HepG2 (cell line): ENCODE results near the gene P3H2. TPM values are rescaled to one million over a fixed set of nuclear protein-coding genes. Genes with fewer than 3 reads are reported as not detected.

ENCODE experiments used
- ATAC-seq: fragments of 200-7000 bp; cut with Tn5 transposase; 3 replicates; pipeline ENCODE4 v1.9.1; 2020; ENCODE audit warnings: mild to moderate bottlenecking, moderate library complexity
- BruUV-seq: library from RNA; stranded (reverse); fragments of 400-500 nt; replicated peaks from 2 replicates; lab custom pipeline; 2021; lab: Mats Ljungman, UMichigan
- CTCF ChIA-PET: fragments of 300-600 bp; formaldehyde crosslinking; extraction: SDS; loops from one replicate; lab custom pipeline; 2021; ENCODE audit warnings: low total read pairs, inconsistent platforms, low intra/inter-chr PET ratio; lab: Yijun Ruan, JAX
- POLR2A ChIA-PET: fragments of 350-600 bp; sonication (Branson Sonifier 250); formaldehyde crosslinking; loops from one replicate; lab custom pipeline; 2020; ENCODE audit warnings: antibody characterized with exemption, inconsistent platforms; lab: Yijun Ruan, JAX
- DNase-seq: peaks from one replicate; pipeline ENCODE4 v3.0.0-alpha.2; 2015; ENCODE audit warnings: low spot score
- FAIRE-seq: peaks from 3 replicates; lab custom pipeline; 2011; peaks lifted over from hg19 to GRCh38; lab: Jason Lieb, UNC
- H2AFZ ChIP-seq: one replicate; pipeline ENCODE4 v1.6.1; 2011; ENCODE audit warnings: low read length, inconsistent platforms
- H3K27ac ChIP-seq: fragments of 300-600 bp; 3 replicates; pipeline ENCODE4 v1.8.0; 2011; ENCODE audit warnings: mixed run types, mild to moderate bottlenecking, mixed read lengths, low read length, inconsistent platforms; ENCODE audit not compliant: insufficient read depth; ENCODE audit errors: extremely low read length
- H3K27me3 ChIP-seq, 2 experiments: fragments of 200-600 bp in 1 of 2; 2 replicates in 1 of 2; 3 replicates in 1 of 2; pipeline versions ENCODE4 v1.6.0 to v1.8.0; 2011; ENCODE audit warnings: low read length in 2 of 2, mild to moderate bottlenecking in 2 of 2, moderate library complexity in 2 of 2, inconsistent platforms in 1 of 2; ENCODE audit not compliant: insufficient read depth in 2 of 2, control insufficient read depth in 1 of 2
- H3K36me3 ChIP-seq, 2 experiments: fragments of 200-600 bp in 1 of 2; replicated peaks in 1 of 2; 2 replicates in 1 of 2; 3 replicates in 1 of 2; pipeline versions ENCODE4 v1.5.1 to v1.8.0; 2011; ENCODE audit warnings: low read length in 2 of 2, inconsistent platforms in 1 of 2; ENCODE audit not compliant: insufficient read depth in 2 of 2, control insufficient read depth in 1 of 2
- H3K4me1 ChIP-seq: 2 replicates; pipeline ENCODE4 v1.5.1; 2012; ENCODE audit warnings: low read length, inconsistent platforms; ENCODE audit not compliant: insufficient read depth
- H3K4me2 ChIP-seq: 2 replicates; pipeline ENCODE4 v1.6.0; 2011; ENCODE audit warnings: low read depth, low read length, inconsistent platforms
- H3K4me3 ChIP-seq, 3 experiments: fragments of 200-600 bp in 1 of 3; sonication (generic), shearing (Covaris generic) in 1 of 3; replicated peaks in 1 of 3; 2 replicates each; pipeline ENCODE4 v1.5.1; 2011 to 2016; ENCODE audit warnings: low read length in 3 of 3, inconsistent platforms in 2 of 3, low read depth in 2 of 3, mild to moderate bottlenecking in 2 of 3, control low read depth in 1 of 3, mixed read lengths in 1 of 3; ENCODE audit not compliant: insufficient read depth in 1 of 3
- H3K79me2 ChIP-seq: one replicate; pipeline ENCODE4 v1.6.1; 2011; ENCODE audit warnings: low read length, inconsistent platforms; ENCODE audit not compliant: insufficient read depth
- H3K9ac ChIP-seq: 2 replicates; pipeline ENCODE4 v1.6.0; 2011; ENCODE audit warnings: mild to moderate bottlenecking, low read depth, low read length, inconsistent platforms; ENCODE audit not compliant: insufficient read depth
- H3K9me3 ChIP-seq: 2 replicates; pipeline ENCODE4 v1.5.1; 2012; ENCODE audit warnings: mild to moderate bottlenecking, low read length
- H4K20me1 ChIP-seq: 2 replicates; pipeline ENCODE4 v1.6.0; 2011; ENCODE audit warnings: inconsistent platforms, mild to moderate bottlenecking, low read length, moderate library complexity; ENCODE audit not compliant: insufficient read depth
- IRX3 ChIP-seq: sonication (generic); formaldehyde crosslinking; IDR thresholded peaks from 2 replicates; pipeline ENCODE4 v1.8.1; 2023; ENCODE audit warnings: mild to moderate bottlenecking, low read depth, missing genetic modification reagents, borderline replicate concordance
- JUNB ChIP-seq: sonication (generic); formaldehyde crosslinking; IDR thresholded peaks from 2 replicates; pipeline ENCODE4 v1.8.0; 2022; ENCODE audit warnings: missing genetic modification reagents, mild to moderate bottlenecking, borderline replicate concordance
- KLF6 ChIP-seq: IDR thresholded peaks from 2 replicates; pipeline ENCODE4 v1.8.0; 2016; ENCODE audit warnings: missing biosample characterization, missing genetic modification reagents
- KMT2B ChIP-seq: IDR thresholded peaks from 2 replicates; pipeline ENCODE4 v1.6.1; 2016; ENCODE audit warnings: missing genetic modification reagents, missing compliant biosample characterization
- LBX2 ChIP-seq: sonication (generic); formaldehyde crosslinking; IDR thresholded peaks from 2 replicates; pipeline ENCODE4 v1.5.0; 2020; ENCODE audit warnings: missing genetic modification reagents, mild to moderate bottlenecking, borderline replicate concordance
- MED13 ChIP-seq: sonication (generic); formaldehyde crosslinking; IDR thresholded peaks from 2 replicates; pipeline ENCODE4 v1.5.0; 2020; ENCODE audit warnings: missing genetic modification reagents
- SALL1 ChIP-seq: sonication (generic); formaldehyde crosslinking; IDR thresholded peaks from 2 replicates; pipeline ENCODE4 v1.8.0; 2022; ENCODE audit warnings: mild to moderate bottlenecking, missing genetic modification reagents
- SMARCC2 ChIP-seq: fragments of 450-650 bp; IDR thresholded peaks from 2 replicates; pipeline ENCODE4 v1.6.1; 2017; ENCODE audit warnings: antibody characterized with exemption, mild to moderate bottlenecking
- SUZ12 ChIP-seq: fragments of 150-350 bp; IDR thresholded peaks from 2 replicates; pipeline ENCODE4 v1.6.1; 2014; ENCODE audit warnings: low read depth, low read length
- TCF12 ChIP-seq, 2 experiments: fragments of 450-650 bp in 1 of 2; sonication (generic) in 1 of 2; formaldehyde crosslinking in 1 of 2; IDR thresholded peaks; 2 replicates each; pipeline versions ENCODE4 v1.6.1 to v1.8.0; 2017 to 2022; ENCODE audit warnings: antibody characterized with exemption in 1 of 2, mild to moderate bottlenecking in 1 of 2, missing genetic modification reagents in 1 of 2, moderate library complexity in 1 of 2
- ZFY ChIP-seq: sonication (generic); formaldehyde crosslinking; IDR thresholded peaks from 2 replicates; pipeline ENCODE4 v1.4.0; 2020; ENCODE audit warnings: missing genetic modification reagents
- ZNF317 ChIP-seq: sonication (generic); formaldehyde crosslinking; IDR thresholded peaks from 2 replicates; pipeline ENCODE4 v1.5.0; 2020; ENCODE audit warnings: mild to moderate bottlenecking, missing genetic modification reagents
- ZNF484 ChIP-seq: sonication (generic); formaldehyde crosslinking; IDR thresholded peaks from 2 replicates; pipeline ENCODE4 v1.5.1; 2020; ENCODE audit warnings: mild to moderate bottlenecking, low read depth, missing genetic modification reagents, borderline replicate concordance
- ZNF501 ChIP-seq: sonication (generic); formaldehyde crosslinking; IDR thresholded peaks from 2 replicates; pipeline ENCODE4 v1.5.1; 2020; ENCODE audit warnings: mild to moderate bottlenecking, moderate library complexity, missing genetic modification reagents
- ZNF614 ChIP-seq: IDR thresholded peaks from 2 replicates; pipeline ENCODE4 v1.6.1; 2018; ENCODE audit warnings: missing biosample characterization, missing genetic modification reagents, inconsistent platforms, borderline replicate concordance
- ZNF644 ChIP-seq: IDR thresholded peaks from 2 replicates; pipeline ENCODE4 v1.6.1; 2016; ENCODE audit warnings: low read depth
- WGBS: methylation state at CpG from one replicate; pipeline ENCODE4 v1.1.6; 2017; ENCODE audit warnings: low lambda C conversion rate; 5-methylcytosine and 5-hydroxymethylcytosine counted together
- in situ Hi-C: cut with HindIII; loops from 2 replicates; pipeline ENCODE4 v1.10.0; 2017; ENCODE audit warnings: low pct_unique_long_range_greater_than_20kb; ENCODE audit not compliant: extremely low pct_ligation_motif_present
- intact Hi-C: fragments of 100-400 bp; cut with micrococcal nuclease; formaldehyde crosslinking; loops from one replicate; pipeline ENCODE4 v1.10.0; 2022; ENCODE audit not compliant: unreplicated experiment
- polyA plus RNA-seq, 8 experiments: library from polyadenylated mRNA; depleted of rRNA in 3 of 8; stranded (reverse) in 7 of 8; unstranded in 1 of 8; fragments of >200 nt; fragmentation: Illumina TruSeq in 4 of 8; extraction: Trizol in 4 of 8; gene quantifications; 2 replicates each; pipeline versions ENCODE4 v1.2.1 to v1.2.3, GENCODE V29; 2011 to 2016; ENCODE audit warnings: low read depth in 4 of 8, missing spikeins in 1 of 8, mixed read lengths in 1 of 8; ENCODE audit not compliant: insufficient read depth in 1 of 8
- total RNA-seq, 5 experiments: library from RNA; depleted of rRNA; stranded (reverse); fragments of >200 nt; fragmentation: Illumina TruSeq; extraction: Trizol; gene quantifications; 2 replicates each; pipeline ENCODE4 v1.2.3, GENCODE V29; 2016; ENCODE audit warnings: low read depth in 1 of 5
- TF ChIP-seq, protein P1 (sequence below): sonication (generic); formaldehyde crosslinking; IDR thresholded peaks from 2 replicates; pipeline ENCODE4 v1.4.0; 2020; ENCODE audit warnings: mild to moderate bottlenecking, missing genetic modification reagents

The P3H2 gene
- total and polyA plus RNA-seq, 2 of the 13 experiments (the other 11 are each of a cell fraction or from before 2014, with no cell fraction given), result not detected

- H3K79me2 ChIP-seq, result no peaks in the 10 kb centered on the region
- no peaks in the 10 kb centered on the region for H3K36me3 ChIP-seq
- FAIRE-seq, result no peak
- H3K27me3 ChIP-seq, result peaks cover 0 to 3% of the 10 kb centered on the region in 2 experiments; a peak in 1 of 5 replicates
- H3K4me1 ChIP-seq, result no peaks in the 10 kb centered on the region
- ATAC-seq, result no peak
- H3K27ac ChIP-seq, result no peak overlapping the region
- no peak overlapping the region for H3K4me2 ChIP-seq
- no peaks in the 10 kb centered on the region for H3K9me3 ChIP-seq
- H3K4me3 ChIP-seq, result no peak overlapping the region
- in situ Hi-C loops (no loop called here), intact Hi-C loops (loop anchor here (10.0 kb wide), 2 partner anchors 69 to 259 kb away; partner anchors contain the start of gene CLDN16)
- BruUV-seq, result no TSS peak
- H3K9ac ChIP-seq, result no peak overlapping the region
- no peak for DNase-seq
- TF ChIP-seq KMT2B (CRISPR knock-in tag) (no peak), JUNB (no peak), IRX3 (CRISPR knock-in tag) (no peak), ZNF317 (CRISPR knock-in tag) (no peak), LBX2 (CRISPR knock-in tag) (no peak), ZNF644 (no peak), TCF12 (IDR thresholded peaks at IDR 0.05) (no peak), TCF12 (CRISPR knock-in tag; IDR thresholded peaks at IDR 0.05) (no peak), SUZ12 (no peak), MED13 (CRISPR knock-in tag) (no peak), KLF6 (no peak), SMARCC2 (no peak), ZNF614 (no peak), SALL1 (CRISPR knock-in tag) (no peak), ZNF501 (CRISPR knock-in tag) (no peak), ZFY (CRISPR knock-in tag) (no peak), ZNF484 (CRISPR knock-in tag) (no peak)
- TF ChIP-seq, protein P1, sequence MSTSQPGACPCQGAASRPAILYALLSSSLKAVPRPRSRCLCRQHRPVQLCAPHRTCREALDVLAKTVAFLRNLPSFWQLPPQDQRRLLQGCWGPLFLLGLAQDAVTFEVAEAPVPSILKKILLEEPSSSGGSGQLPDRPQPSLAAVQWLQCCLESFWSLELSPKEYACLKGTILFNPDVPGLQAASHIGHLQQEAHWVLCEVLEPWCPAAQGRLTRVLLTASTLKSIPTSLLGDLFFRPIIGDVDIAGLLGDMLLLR (CRISPR knock-in tag), result no peak
- CTCF ChIA-PET, result no interaction called here
- H4K20me1 ChIP-seq, result no peaks in the 10 kb centered on the region
- no peak overlapping the region for H2AFZ ChIP-seq
- 39% methylated on average over 9 of the region's 9 CpGs for WGBS
- POLR2A ChIA-PET, result no interaction called here
These were observed 4.9 kb upstream of the P3H2 start for GRCh38 chr3:190125436-190126068.
